Frontal cortex (tissue), 4 donors: Measurements from ENCODE around the gene ST6GALNAC2. TPM values are rescaled to one million over a fixed set of nuclear protein-coding genes. Genes with fewer than 3 reads are reported as not detected.
A peak's percentile ranks its signal among the peaks of the same experiment; 100 is the strongest.
"Not testable (repeated sequence)": the region's sequence is repeated elsewhere in the genome, so short reads cannot be mapped to it uniquely, and the experiment has no call there.

Experiments used
- DNase-seq, 2 donors: peaks; one replicate each; pipeline ENCODE4 v3.0.0; 2012; ENCODE audit warnings: low spot score in 2 of 2
- FAIRE-seq: peaks from 2 replicates; lab custom pipeline; 2012; peaks lifted over from hg19 to GRCh38; lab: Jason Lieb, UNC
- total RNA-seq: library from RNA; depleted of rRNA; stranded (reverse); fragments of >200 nt; gene quantifications from one replicate; pipeline ENCODE4 v1.2.3, GENCODE V29; 2014
- donor health status: control.
- donor health status: control.
- donor health status: control.

ST6GALNAC2 gene
- total RNA-seq = not detected

GRCh38 chr17:76585649-76586593 lies at the start of gene ST6GALNAC2:
ST6GALNAC2 (minus strand) TSS chr17:76585860; CDS start chr17:76585808, 52 bp downstream.
- FAIRE-seq (no peak), DNase-seq (peak; percentile 55 to 64)

GRCh38 chr17:76635039-76635438 lies 49.4 kb upstream of the ST6GALNAC2 start:
- FAIRE-seq = no peak
- DNase-seq = no peak

GRCh38 chr17:76633628-76634328 lies 48.1 kb upstream of the ST6GALNAC2 start:
- FAIRE-seq (no peak), DNase-seq (no peak)

- no peak for FAIRE-seq
- no peak for DNase-seq
Measured at GRCh38 chr17:76631821-76632565, 46.3 kb upstream of the ST6GALNAC2 start.

- no peak for FAIRE-seq
Measured at GRCh38 chr17:76630151-76630550, 44.5 kb upstream of the ST6GALNAC2 start.

GRCh38 chr17:76627510-76627909 lies 41.9 kb upstream of the ST6GALNAC2 start:
- no peak for DNase-seq
- FAIRE-seq = no peak

More at GRCh38 chr17:76630151-76630550, 44.5 kb upstream of the ST6GALNAC2 start:
- no peak for DNase-seq

GRCh38 chr17:76626442-76626841 lies 40.8 kb upstream of the ST6GALNAC2 start:
- DNase-seq (no peak), FAIRE-seq (no peak)

- no peak for FAIRE-seq
- no peak for DNase-seq
Measured at GRCh38 chr17:76625496-76625895, 39.8 kb upstream of the ST6GALNAC2 start.

- DNase-seq (peak; percentile 70 to 82), FAIRE-seq (no peak)
Measured at GRCh38 chr17:76623271-76624146, 37.8 kb upstream of the ST6GALNAC2 start.

- no peak for FAIRE-seq
- DNase-seq = no peak
Measured at GRCh38 chr17:76617838-76618237, 32.2 kb upstream of the ST6GALNAC2 start.

GRCh38 chr17:76614912-76615617 lies 29.4 kb upstream of the ST6GALNAC2 start:
- DNase-seq = no peak
- FAIRE-seq = no peak

- not testable (repeated sequence) for FAIRE-seq, DNase-seq
Measured at GRCh38 chr17:76614064-76614759, 28.6 kb upstream of the ST6GALNAC2 start.

GRCh38 chr17:76612977-76613851 lies 27.6 kb upstream of the ST6GALNAC2 start:
- no peak for DNase-seq
- no peak for FAIRE-seq

- FAIRE-seq (no peak), DNase-seq (no peak)
Measured at GRCh38 chr17:76612465-76612864, 26.8 kb upstream of the ST6GALNAC2 start.

GRCh38 chr17:76611758-76612157 lies 26.1 kb upstream of the ST6GALNAC2 start:
- FAIRE-seq (no peak), DNase-seq (no peak)

GRCh38 chr17:76611080-76611749 lies 25.6 kb upstream of the ST6GALNAC2 start:
- DNase-seq, FAIRE-seq: not testable (repeated sequence)
